Endothelial cell (in vitro differentiated cells): Measurements from ENCODE around the gene NSFL1C. TPM values are rescaled to one million over a fixed set of nuclear protein-coding genes. Genes with fewer than 3 reads are reported as not detected.
A peak's percentile ranks its signal among the peaks of the same experiment; 100 is the strongest.

Experiments used
- DNase-seq: peaks from one replicate; pipeline ENCODE4 v3.0.0; 2021; ENCODE audit warnings: low spot score
- H3K27ac Mint-ChIP-seq: one replicate; pipeline ENCODE4 v1.8.0; 2021; ENCODE audit warnings: mixed read lengths, inconsistent platforms; ENCODE audit not compliant: unreplicated experiment
- H3K27me3 Mint-ChIP-seq: one replicate; pipeline ENCODE4 v1.8.0; 2021; ENCODE audit warnings: mild to moderate bottlenecking, moderate library complexity, mixed read lengths, inconsistent platforms; ENCODE audit not compliant: unreplicated experiment
- H3K36me3 Mint-ChIP-seq: one replicate; pipeline ENCODE4 v1.8.0; 2021; ENCODE audit warnings: mild to moderate bottlenecking, low read depth, mixed read lengths, inconsistent platforms; ENCODE audit not compliant: unreplicated experiment
- H3K4me1 Mint-ChIP-seq: one replicate; pipeline ENCODE4 v1.8.0; 2021; ENCODE audit warnings: mild to moderate bottlenecking, mixed read lengths, inconsistent platforms; ENCODE audit not compliant: unreplicated experiment
- H3K4me3 Mint-ChIP-seq: one replicate; pipeline ENCODE4 v1.8.0; 2021; ENCODE audit warnings: mild to moderate bottlenecking, mixed read lengths, inconsistent platforms; ENCODE audit not compliant: unreplicated experiment
- H3K9me3 Mint-ChIP-seq: one replicate; pipeline ENCODE4 v1.8.0; 2021; ENCODE audit warnings: mixed read lengths, inconsistent platforms; ENCODE audit not compliant: unreplicated experiment
- total RNA-seq: library from RNA; stranded (reverse); fragmentation: NEBNext Ultra II Directional; extraction: Animal tissue kit (Norgen Biotek cat#: 25700); gene quantifications from one replicate; pipeline ENCODE4 v1.2.1, GENCODE V29; 2021; ENCODE audit not compliant: unreplicated experiment
- TF ChIP-seq, protein P1 (sequence below): fragments of 200-600 bp; sonication (generic); IDR thresholded peaks from one replicate; pipeline ENCODE4 v1.5.0; 2021; ENCODE audit warnings: antibody characterized with exemption; ENCODE audit not compliant: unreplicated experiment

The NSFL1C gene
- total RNA-seq, 1 donor from 2014 or later = 104 TPM

DNA sequence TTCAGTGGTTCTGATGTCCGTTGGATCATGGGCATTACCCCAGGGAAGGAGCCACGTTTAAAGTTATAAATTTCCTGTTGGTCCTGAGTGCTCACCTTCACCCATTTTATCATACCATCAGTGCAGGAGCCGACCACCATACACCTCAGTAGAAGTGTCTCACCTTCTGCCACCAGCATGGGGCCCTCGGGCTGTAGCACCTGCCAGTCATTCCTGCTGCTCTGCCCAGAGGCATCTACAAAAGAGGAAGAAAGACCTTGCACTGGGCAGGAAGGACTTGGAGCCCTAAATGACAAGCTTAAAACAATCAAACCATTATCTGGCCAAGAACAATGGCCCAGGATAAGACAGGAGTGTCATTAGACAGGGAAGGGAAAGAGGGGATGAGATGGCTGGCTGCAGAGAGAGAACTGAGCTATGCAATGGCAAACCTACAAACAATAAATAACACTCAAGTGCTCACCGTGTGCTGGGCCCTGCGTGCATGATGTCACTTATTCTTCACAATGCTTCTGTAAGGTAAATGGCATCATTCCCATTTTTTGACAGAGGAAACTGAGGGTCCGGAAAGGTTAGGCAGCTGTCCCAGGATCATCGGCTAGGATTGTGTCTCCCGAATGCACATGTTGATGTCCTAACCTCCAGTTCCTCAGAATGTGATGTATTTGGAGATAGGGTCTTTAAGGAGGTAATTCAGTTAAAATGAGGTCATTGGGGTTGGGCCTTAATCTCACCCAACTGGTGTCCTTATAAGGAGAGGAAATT, 13.4 kb upstream of the NSFL1C start:
- no peak for DNase-seq
- Mint-ChIP-seq H3K27ac (peak overlapping the region; percentile 40), H3K4me3 (peak overlapping the region; percentile 54), H3K36me3 (peaks cover 59% of the 10 kb centered on the region), H3K9me3 (no peaks in the 10 kb centered on the region), H3K4me1 (peaks cover 41% of the 10 kb centered on the region), H3K27me3 (peaks cover 1% of the 10 kb centered on the region)
- TF ChIP-seq, protein P1, sequence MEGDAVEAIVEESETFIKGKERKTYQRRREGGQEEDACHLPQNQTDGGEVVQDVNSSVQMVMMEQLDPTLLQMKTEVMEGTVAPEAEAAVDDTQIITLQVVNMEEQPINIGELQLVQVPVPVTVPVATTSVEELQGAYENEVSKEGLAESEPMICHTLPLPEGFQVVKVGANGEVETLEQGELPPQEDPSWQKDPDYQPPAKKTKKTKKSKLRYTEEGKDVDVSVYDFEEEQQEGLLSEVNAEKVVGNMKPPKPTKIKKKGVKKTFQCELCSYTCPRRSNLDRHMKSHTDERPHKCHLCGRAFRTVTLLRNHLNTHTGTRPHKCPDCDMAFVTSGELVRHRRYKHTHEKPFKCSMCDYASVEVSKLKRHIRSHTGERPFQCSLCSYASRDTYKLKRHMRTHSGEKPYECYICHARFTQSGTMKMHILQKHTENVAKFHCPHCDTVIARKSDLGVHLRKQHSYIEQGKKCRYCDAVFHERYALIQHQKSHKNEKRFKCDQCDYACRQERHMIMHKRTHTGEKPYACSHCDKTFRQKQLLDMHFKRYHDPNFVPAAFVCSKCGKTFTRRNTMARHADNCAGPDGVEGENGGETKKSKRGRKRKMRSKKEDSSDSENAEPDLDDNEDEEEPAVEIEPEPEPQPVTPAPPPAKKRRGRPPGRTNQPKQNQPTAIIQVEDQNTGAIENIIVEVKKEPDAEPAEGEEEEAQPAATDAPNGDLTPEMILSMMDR = no peak

DNA sequence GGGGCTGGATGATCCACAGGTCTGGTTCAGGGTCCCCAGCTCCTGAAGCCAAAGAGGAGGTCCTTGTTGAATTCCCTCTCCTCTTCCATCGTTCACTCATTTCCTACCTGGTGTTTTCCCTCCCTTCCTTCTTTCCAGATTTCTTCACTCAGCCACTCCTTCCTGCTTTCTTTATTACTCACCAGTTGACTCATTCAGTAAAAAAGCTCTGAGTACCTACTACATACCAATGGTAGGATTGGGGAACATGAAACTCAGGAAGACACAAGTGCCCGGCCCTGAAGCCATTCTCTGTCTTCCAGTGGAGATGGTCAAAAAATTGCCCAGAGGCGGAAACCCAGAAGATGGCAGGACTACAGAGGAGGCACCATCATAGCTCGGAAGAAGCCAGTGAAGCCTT, 11.9 kb upstream of the NSFL1C start:
- Mint-ChIP-seq H3K4me1 (peaks cover 35% of the 10 kb centered on the region), H3K27me3 (peaks cover 4% of the 10 kb centered on the region), H3K27ac (no peak overlapping the region), H3K9me3 (no peaks in the 10 kb centered on the region), H3K36me3 (peaks cover 59% of the 10 kb centered on the region), H3K4me3 (peak overlapping the region; percentile 24)
- DNase-seq = no peak
- TF ChIP-seq, protein P1 = no peak

DNA sequence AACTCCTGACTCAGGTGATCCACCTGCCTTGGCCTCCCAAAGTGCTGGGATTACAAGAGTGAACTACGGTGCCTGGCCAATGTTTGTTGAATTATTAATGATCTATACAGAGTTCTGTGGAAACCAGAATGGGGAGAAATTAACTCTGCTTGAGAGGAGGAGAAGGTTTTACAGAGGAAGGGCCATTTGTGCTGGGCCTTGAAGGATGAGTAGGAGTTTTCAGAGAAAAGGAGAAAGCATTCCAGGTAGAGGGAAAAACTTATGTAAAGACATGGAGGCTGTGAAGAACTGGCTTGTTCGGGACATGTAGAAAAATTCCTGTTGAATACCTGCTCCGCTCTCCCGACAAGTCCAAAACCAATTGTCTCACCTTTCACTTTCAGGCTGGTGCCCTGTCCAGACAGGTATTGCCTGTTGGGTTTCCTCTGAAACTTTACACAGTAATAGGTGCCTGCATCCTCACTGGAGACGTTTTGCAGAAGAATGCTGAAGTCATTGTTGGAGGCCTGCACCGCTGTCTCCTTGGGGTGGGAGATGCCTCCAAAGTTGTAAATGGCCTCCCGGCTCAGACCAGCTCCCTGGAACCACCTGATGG, 11.3 kb upstream of the NSFL1C start:
- Mint-ChIP-seq H3K9me3 (no peaks in the 10 kb centered on the region), H3K4me3 (peak overlapping the region; percentile 17), H3K27ac (no peak overlapping the region), H3K36me3 (peaks cover 65% of the 10 kb centered on the region), H3K27me3 (peaks cover 7% of the 10 kb centered on the region), H3K4me1 (peaks cover 41% of the 10 kb centered on the region)
- TF ChIP-seq, protein P1 = no peak
- no peak for DNase-seq

DNA sequence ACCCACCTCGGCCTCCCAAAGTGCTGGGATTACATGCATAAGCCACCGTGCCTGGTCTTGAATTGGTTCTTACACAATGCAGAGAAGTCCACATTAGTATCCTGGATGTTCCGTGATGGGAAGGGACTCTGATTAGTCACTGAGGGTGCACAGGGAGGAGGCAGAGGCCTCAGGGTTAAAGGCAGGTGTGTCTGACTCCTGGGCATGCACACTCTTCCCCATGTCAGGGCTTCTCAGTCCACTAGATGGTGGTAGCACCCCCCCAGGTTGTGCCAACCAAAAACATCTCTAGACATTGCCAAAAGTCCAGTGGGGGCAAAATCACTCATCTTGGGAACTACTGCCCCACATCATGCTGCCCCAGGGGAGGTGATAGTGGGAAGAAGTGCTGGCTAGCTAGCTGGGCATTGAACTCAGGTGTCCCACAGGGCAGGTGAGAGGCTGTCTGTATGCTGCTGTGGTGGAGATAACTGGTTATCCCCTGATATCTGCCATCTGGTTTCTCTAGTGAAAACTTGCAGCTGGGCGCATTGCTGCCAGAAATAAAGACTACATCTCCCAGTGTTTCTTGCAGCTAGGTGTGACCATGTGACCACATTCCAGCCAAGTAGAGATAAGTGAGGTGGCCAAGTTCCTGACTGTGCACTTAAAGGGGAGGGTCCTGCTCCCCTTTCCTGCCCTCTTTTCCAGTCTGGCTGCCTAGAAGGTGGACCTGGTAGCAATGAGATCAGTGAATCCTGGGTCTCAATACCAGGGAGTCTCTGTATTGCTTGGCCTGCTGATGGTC, 8.4 kb upstream of the NSFL1C start:
- H3K4me3 Mint-ChIP-seq = peak overlapping the region; percentile 65
- H3K9me3 Mint-ChIP-seq = no peaks in the 10 kb centered on the region
- TF ChIP-seq, protein P1 = no peak
- peaks cover 68% of the 10 kb centered on the region for H3K36me3 Mint-ChIP-seq
- H3K27me3 Mint-ChIP-seq = peaks cover 10% of the 10 kb centered on the region
- peaks cover 40% of the 10 kb centered on the region for H3K4me1 Mint-ChIP-seq
- no peak for DNase-seq
- no peak overlapping the region for H3K27ac Mint-ChIP-seq
